ENCODE measurements around the gene VPS13D. TPM values are rescaled to one million over a fixed set of nuclear protein-coding genes. Genes with fewer than 3 reads are reported as not detected.

Gene VPS13D, protein sequence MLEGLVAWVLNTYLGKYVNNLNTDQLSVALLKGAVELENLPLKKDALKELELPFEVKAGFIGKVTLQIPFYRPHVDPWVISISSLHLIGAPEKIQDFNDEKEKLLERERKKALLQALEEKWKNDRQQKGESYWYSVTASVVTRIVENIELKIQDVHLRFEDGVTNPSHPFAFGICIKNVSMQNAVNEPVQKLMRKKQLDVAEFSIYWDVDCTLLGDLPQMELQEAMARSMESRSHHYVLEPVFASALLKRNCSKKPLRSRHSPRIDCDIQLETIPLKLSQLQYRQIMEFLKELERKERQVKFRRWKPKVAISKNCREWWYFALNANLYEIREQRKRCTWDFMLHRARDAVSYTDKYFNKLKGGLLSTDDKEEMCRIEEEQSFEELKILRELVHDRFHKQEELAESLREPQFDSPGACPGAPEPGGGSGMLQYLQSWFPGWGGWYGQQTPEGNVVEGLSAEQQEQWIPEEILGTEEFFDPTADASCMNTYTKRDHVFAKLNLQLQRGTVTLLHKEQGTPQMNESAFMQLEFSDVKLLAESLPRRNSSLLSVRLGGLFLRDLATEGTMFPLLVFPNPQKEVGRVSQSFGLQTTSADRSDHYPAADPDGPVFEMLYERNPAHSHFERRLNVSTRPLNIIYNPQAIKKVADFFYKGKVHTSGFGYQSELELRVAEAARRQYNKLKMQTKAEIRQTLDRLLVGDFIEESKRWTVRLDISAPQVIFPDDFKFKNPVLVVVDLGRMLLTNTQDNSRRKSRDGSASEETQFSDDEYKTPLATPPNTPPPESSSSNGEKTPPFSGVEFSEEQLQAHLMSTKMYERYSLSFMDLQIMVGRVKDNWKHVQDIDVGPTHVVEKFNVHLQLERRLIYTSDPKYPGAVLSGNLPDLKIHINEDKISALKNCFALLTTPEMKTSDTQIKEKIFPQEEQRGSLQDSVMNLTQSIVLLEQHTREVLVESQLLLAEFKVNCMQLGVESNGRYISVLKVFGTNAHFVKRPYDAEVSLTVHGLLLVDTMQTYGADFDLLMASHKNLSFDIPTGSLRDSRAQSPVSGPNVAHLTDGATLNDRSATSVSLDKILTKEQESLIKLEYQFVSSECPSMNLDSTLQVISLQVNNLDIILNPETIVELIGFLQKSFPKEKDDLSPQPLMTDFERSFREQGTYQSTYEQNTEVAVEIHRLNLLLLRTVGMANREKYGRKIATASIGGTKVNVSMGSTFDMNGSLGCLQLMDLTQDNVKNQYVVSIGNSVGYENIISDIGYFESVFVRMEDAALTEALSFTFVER (N-terminal part only)
- total RNA-seq (10 to 100 TPM; 14.5 to 68.3 TPM), polyA plus RNA-seq (10 to 100 TPM; 10.2 to 10.7 TPM)

GRCh38 chr1:12229835-12230548 is at the start of gene VPS13D:
TSS of gene VPS13D (plus strand) at chr1:12230030. CDS start at chr1:12234267, 4,237 bp downstream.
- H3K9ac ChIP-seq (ENCODE audit: low read depth in 1 of 2, low read length in 2 of 2): peak within 1 kb of the TSS; percentile 2 to 88
- H3K4me1 ChIP-seq (ENCODE audit: control insufficient read depth in 4 of 4, insufficient read depth in 4 of 4, low read length in 3 of 4): peaks cover 7 to 19% (median 14%) of the 10 kb centered on the region in 4 donors
- DNase-seq (ENCODE audit: low spot score): peak; percentile 87
- H3K27ac ChIP-seq (ENCODE audit: low read depth in 1 of 2, low read length in 2 of 2): peak within 1 kb of the TSS; percentile 92 to 95
- WGBS: under 1% methylated on average over 77 of the region's 77 CpGs
- H3K4me3 ChIP-seq (ENCODE audit: low read depth in 1 of 3, low read length in 3 of 3): peak within 1 kb of the TSS; percentile 91 to 100 (median 94)
- no peaks in the 10 kb centered on the region for H3K9me3 ChIP-seq (ENCODE audit: control insufficient read depth in 4 of 4, low read length in 3 of 4)
- H3K27me3 ChIP-seq (ENCODE audit: control insufficient read depth in 4 of 4, insufficient read depth in 4 of 4, low read length in 3 of 4): no peaks in the 10 kb centered on the region
- peaks cover 0 to 5% (median under 1%) of the 10 kb centered on the region in 4 donors for H3K36me3 ChIP-seq (ENCODE audit: control insufficient read depth in 4 of 4, insufficient read depth in 3 of 4, low read depth in 1 of 4, low read length in 3 of 4)
- TF ChIP-seq FOXA1 (IDR thresholded peaks at IDR 0.05) (no peak), HNF4G (IDR thresholded peaks at IDR 0.05) (no peak), RAD21 (IDR thresholded peaks at IDR 0.05) (peak in 1 of 2 donors; percentile 51)
- TF ChIP-seq, protein P1, sequence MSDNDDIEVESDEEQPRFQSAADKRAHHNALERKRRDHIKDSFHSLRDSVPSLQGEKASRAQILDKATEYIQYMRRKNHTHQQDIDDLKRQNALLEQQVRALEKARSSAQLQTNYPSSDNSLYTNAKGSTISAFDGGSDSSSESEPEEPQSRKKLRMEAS (IDR thresholded peaks at IDR 0.05): no peak
- TF ChIP-seq, protein P2, sequence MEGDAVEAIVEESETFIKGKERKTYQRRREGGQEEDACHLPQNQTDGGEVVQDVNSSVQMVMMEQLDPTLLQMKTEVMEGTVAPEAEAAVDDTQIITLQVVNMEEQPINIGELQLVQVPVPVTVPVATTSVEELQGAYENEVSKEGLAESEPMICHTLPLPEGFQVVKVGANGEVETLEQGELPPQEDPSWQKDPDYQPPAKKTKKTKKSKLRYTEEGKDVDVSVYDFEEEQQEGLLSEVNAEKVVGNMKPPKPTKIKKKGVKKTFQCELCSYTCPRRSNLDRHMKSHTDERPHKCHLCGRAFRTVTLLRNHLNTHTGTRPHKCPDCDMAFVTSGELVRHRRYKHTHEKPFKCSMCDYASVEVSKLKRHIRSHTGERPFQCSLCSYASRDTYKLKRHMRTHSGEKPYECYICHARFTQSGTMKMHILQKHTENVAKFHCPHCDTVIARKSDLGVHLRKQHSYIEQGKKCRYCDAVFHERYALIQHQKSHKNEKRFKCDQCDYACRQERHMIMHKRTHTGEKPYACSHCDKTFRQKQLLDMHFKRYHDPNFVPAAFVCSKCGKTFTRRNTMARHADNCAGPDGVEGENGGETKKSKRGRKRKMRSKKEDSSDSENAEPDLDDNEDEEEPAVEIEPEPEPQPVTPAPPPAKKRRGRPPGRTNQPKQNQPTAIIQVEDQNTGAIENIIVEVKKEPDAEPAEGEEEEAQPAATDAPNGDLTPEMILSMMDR (IDR thresholded peaks at IDR 0.05; ENCODE audit: low read depth, low read length, missing input control): peak; percentile 96
- TF ChIP-seq, protein P3, sequence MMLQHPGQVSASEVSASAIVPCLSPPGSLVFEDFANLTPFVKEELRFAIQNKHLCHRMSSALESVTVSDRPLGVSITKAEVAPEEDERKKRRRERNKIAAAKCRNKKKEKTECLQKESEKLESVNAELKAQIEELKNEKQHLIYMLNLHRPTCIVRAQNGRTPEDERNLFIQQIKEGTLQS (IDR thresholded peaks at IDR 0.05): no peak

DNA sequence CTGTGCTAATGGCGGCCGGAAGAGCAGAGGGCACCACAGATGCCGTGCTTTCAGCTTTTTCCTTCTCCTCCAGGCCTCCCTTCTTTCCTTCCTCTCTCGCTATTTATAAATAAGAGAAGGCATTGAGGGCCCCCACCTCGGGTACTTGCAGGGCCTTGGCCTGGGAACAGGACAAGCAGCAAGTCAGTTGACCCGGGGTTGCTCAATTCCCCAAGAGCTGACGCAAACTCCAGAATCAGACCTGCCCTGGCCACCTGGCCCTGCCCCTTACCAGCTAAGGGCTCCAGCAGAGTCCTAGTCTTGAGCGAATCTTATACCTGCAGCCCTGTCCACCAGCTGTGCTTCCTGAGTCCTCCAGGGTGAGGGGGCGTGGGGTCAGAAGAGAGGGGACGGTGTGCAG is 49.5 kb upstream of the VPS13D start:
- 40% methylated on average over 10 of the region's 10 CpGs for WGBS
- Histone ChIP-seq H3K4me1 (ENCODE audit: control insufficient read depth in 4 of 4, insufficient read depth in 4 of 4, low read length in 3 of 4) (peaks cover 20 to 61% (median 38%) of the 10 kb centered on the region in 4 donors), H3K36me3 (ENCODE audit: control insufficient read depth in 4 of 4, insufficient read depth in 3 of 4, low read depth in 1 of 4, low read length in 3 of 4) (no peaks in the 10 kb centered on the region), H3K27me3 (ENCODE audit: control insufficient read depth in 4 of 4, insufficient read depth in 4 of 4, low read length in 3 of 4) (no peaks in the 10 kb centered on the region), H3K9me3 (ENCODE audit: control insufficient read depth in 4 of 4, low read length in 3 of 4) (no peaks in the 10 kb centered on the region), H3K27ac (ENCODE audit: low read depth in 1 of 2, low read length in 2 of 2) (peak overlapping the region; percentile 64 to 87), H3K4me3 (ENCODE audit: low read depth in 1 of 3, low read length in 3 of 3) (no peak overlapping the region), H3K9ac (ENCODE audit: low read depth in 1 of 2, low read length in 2 of 2) (peak overlapping the region in 1 of 2 donors; percentile 15)
- no peak for DNase-seq (ENCODE audit: low spot score)
- TF ChIP-seq HNF4A (conservative IDR thresholded peaks at IDR 0.05): peak; percentile 65 to 85
- TF ChIP-seq, protein P4, sequence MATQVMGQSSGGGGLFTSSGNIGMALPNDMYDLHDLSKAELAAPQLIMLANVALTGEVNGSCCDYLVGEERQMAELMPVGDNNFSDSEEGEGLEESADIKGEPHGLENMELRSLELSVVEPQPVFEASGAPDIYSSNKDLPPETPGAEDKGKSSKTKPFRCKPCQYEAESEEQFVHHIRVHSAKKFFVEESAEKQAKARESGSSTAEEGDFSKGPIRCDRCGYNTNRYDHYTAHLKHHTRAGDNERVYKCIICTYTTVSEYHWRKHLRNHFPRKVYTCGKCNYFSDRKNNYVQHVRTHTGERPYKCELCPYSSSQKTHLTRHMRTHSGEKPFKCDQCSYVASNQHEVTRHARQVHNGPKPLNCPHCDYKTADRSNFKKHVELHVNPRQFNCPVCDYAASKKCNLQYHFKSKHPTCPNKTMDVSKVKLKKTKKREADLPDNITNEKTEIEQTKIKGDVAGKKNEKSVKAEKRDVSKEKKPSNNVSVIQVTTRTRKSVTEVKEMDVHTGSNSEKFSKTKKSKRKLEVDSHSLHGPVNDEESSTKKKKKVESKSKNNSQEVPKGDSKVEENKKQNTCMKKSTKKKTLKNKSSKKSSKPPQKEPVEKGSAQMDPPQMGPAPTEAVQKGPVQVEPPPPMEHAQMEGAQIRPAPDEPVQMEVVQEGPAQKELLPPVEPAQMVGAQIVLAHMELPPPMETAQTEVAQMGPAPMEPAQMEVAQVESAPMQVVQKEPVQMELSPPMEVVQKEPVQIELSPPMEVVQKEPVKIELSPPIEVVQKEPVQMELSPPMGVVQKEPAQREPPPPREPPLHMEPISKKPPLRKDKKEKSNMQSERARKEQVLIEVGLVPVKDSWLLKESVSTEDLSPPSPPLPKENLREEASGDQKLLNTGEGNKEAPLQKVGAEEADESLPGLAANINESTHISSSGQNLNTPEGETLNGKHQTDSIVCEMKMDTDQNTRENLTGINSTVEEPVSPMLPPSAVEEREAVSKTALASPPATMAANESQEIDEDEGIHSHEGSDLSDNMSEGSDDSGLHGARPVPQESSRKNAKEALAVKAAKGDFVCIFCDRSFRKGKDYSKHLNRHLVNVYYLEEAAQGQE (IDR thresholded peaks at IDR 0.05): peak; percentile 88
- no peak for TF ChIP-seq TAF1 (conservative IDR thresholded peaks at IDR 0.05)
- peak; percentile 73 to 95 for TF ChIP-seq RXRA (IDR thresholded peaks at IDR 0.05)
- peak; percentile 56 to 74 for TF ChIP-seq JUND (IDR thresholded peaks at IDR 0.05)
- TF ChIP-seq HNF4G (IDR thresholded peaks at IDR 0.05): no peak
- no peak for TF ChIP-seq FOXA2 (IDR thresholded peaks at IDR 0.05)
- peak; percentile 59 for TF ChIP-seq SP1 (IDR thresholded peaks at IDR 0.05)
- peak; percentile 66 for TF ChIP-seq ZBTB33 (IDR thresholded peaks at IDR 0.05)
- TF ChIP-seq, protein P2 (IDR thresholded peaks at IDR 0.05; ENCODE audit: low read depth, low read length, missing input control): no peak
- TF ChIP-seq NR2F2 (IDR thresholded peaks at IDR 0.05): peak; percentile 78
- TF ChIP-seq YY1 (IDR thresholded peaks at IDR 0.05): peak; percentile 90

Data from liver (tissue), 9 donors.